Stimulated activated CD8-positive, alpha-beta memory T cell treated with anti-CD3 and anti-CD28 coated beads, Interleukin-4, amount 100 ng/mL, for 1 hour (primary cell): ENCODE measurements around the gene ARHGEF25.

Source experiments
- DNase-seq, 2 donors: peaks; one replicate each; pipeline ENCODE4 v3.0.0-alpha.2; 2020; ENCODE audit warnings: low read depth in 2 of 2, low spot score in 1 of 2

Gene ARHGEF25

GRCh38 chr12:57620936-57621496 lies 9.8 kb downstream of the ARHGEF25 start:
- DNase-seq, result no peak

DNA sequence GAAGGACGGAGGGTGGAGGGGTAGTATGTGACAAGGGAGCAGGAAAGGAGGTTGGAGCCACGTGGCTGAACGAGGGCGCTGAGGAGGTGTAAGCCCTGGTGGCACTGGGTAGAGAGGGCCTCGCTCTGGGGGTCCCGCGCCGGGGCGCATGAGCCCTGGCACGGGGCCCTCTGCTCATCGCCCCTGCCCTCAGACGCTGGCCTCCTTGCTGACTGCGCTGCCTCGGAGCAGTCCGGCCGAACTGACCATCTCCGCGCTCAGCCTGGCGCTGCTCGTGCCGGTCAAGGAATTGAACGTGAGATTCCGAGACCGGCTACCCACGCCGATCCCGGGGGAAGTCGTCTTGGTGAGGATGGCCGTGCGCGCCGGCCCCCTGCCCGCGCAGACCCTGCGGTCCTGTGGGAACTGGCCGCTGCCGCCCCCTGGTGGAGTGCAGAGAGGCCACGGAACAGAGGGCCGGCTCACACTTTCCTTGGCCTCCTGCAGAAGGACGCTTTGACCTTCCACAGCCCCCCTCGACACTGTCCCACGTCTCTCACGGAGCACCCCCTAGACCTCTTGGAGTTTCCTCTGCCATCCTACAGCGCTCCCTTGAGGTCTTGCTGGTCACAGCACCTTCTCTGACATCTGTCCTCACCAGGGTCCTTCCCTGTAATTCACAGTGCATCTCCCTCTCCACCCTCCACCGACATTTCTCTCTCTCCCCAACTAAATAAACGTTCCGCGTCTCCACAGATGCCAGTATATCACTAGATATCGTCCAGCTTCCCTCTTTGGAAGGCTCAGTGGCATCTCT lies 10.5 kb downstream of the ARHGEF25 start:
- DNase-seq, result no peak

DNA sequence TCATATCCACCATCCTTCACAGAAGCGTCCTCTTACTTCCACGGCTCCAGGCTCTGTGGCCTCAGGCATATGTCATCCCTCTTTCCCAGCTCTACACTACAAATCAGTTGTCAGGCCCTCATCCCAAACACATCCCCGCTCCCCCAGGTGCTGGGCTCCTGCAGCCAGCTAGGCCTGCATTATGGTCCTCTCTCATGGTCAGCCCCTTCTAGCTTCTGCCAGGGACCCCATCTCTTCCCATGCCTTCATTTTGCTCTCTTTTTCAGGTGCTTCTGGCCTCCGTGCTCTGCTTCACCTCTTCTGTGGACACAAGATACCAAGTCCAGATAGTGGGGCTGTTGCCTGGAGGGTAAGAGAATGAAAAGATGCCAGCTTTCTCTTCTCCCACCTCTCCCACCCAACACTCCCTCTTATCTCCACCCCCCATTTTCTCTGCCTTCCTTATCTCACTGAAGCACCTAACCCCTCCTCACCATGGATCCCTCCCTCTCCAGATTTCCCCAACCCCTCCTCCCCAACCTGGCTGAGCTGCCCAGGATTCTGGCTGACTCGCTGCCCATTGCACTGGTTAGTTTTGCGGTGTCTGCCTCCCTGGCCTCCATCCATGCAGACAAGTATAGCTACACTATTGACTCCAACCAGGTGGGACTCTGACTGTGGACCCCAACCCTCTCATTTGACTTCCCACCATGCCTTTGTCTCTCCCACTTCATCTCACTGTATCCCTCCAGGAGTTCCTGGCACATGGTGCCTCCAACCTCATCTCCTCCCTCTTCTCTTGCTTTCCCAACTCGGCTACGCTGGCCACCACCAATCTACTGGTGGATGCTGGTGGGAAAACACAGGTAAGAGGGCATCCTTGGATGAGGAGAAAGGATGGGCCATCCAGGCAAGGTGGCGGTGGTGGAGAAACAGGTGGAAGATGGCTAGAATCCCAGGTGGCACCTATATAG lies 11.3 kb downstream of the ARHGEF25 start:
- DNase-seq, result no peak

DNA sequence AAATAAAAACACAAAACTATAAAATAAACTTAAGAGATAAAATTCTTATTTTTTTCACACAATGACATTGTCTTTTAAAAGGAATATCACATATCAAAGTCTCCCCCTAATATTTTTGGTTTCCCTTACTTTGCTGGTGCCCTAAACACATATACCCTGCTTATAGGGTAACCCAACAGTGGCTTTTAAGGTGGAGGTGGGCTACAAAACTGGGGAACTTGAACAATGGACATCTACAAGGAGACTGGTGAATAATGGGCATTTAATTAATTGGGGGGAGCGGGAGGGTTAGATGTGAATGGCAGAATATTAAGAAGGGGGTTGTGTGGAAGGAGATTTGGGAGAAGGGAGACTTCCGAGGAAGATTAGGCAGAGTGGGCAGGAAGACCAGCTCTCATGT lies 12.2 kb downstream of the ARHGEF25 start:
- DNase-seq, result no peak

GRCh38 chr12:57623811-57624390 lies 12.7 kb downstream of the ARHGEF25 start:
- no peak for DNase-seq

DNA sequence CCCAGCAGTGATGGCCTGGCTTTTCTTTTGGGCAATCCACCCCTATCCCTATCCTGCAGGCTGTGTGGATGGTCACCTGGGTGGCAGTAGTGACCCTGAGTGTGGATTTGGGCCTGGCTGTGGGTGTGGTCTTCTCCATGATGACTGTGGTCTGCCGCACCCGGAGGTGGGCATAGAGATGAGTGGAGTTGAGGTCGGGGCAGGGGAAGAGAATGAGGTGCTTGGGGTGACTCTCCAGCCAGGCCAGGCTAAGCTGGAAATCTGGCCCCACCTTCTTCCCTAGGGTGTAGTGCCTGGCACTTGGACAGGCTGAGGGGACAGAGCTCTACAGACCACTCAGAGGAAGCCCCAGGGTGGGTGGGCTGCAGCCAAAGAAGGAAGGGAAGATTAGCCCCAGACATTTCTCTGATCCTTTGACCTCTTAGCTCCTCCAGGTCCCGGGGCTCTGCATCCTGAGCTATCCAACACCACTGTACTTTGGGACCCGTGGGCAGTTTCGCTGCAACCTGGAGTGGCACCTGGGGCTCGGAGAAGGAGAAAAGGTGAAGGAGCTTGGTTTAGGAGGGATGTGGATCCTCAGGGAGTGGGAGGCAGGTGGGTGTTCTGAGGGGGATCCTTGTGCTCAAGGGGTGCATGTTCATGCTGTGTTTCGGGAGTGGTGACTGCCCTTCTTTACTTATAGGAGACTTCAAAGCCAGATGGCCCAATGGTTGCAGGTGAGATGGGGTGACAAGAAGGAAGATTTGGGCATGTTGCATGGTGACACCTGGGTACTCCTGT lies 13.4 kb downstream of the ARHGEF25 start:
- no peak for DNase-seq

GRCh38 chr12:57625261-57626032 lies 14.2 kb downstream of the ARHGEF25 start:
- DNase-seq, result no peak

DNA sequence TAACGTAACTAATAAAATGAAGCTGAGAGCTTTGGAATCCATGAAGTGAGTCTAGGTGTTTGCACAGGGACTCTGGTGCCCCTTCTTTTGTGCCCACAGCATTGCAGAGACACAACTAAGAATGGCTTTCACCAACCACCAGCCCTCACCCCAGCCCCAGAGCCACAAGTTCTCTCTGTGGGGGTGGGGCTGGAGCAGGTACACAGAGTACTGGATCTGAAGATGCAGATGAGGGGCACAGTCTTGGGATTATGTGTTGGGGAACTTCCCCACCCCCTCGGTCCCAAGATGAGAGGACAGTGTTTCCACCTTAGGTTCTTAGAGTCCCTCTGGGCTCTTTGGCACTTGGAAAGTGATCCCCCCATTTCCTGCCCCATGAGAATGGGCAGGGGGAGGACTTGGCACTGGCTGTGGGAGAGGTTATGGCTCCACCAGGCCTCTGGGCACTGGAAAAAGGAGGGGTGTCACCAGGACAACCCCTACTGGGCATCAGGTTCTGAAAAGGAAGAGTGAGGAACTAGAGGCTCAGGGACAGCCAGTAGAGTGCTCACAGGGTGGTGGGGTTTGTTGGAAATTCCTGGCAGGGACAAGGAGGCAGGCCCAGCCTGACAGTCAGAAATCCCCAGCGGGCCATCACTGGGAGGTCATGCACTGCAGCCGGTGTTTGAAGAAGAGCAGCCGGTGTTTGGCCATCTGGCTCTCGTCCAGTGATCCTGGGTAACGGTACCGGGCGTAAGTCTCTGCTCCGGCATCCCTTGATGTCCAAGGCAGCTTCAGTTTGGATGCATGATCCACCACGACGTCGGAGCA lies 15.1 kb downstream of the ARHGEF25 start:
- DNase-seq, result no peak

GRCh38 chr12:57626921-57627445 lies 15.7 kb downstream of the ARHGEF25 start:
- DNase-seq, result no peak

DNA sequence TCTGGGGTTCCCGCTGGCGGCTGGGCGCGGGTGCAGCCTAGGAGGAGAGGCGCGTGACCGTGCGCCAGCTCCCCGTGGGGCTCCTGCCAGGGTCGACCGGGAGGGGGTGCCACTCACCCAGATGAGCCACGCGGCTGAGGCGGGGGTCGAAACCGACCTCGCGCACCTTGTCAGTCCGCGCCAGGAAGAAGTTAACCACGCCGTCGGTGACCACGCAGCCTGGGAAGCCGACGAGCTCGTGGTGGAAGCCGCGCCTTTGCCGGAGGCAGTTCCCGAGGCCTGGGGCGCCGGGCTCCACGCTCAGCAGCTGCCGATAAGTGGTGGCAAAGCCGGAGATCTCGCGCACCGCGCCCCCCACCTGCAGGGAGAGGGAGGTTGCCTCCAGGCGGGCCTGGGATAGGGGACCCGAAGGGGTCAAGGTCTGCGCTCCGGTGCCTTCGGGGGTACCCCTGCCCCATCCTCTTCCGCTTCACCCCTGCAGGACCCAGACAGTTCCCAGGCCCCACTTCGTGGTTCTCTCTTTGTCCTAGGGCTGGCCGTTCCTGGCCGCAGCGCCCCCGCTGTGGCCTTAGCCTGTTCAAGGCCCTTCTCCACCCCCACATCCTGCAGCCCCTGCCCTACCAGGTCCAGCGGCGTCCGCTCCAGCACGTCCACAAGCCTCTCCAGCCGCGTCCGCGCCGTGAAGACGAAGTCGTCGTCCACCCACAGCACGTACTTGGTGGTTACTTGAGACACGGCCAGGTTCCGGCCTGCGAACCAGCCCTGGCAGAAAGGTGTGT lies 16.5 kb downstream of the ARHGEF25 start:
- no peak for DNase-seq

DNA sequence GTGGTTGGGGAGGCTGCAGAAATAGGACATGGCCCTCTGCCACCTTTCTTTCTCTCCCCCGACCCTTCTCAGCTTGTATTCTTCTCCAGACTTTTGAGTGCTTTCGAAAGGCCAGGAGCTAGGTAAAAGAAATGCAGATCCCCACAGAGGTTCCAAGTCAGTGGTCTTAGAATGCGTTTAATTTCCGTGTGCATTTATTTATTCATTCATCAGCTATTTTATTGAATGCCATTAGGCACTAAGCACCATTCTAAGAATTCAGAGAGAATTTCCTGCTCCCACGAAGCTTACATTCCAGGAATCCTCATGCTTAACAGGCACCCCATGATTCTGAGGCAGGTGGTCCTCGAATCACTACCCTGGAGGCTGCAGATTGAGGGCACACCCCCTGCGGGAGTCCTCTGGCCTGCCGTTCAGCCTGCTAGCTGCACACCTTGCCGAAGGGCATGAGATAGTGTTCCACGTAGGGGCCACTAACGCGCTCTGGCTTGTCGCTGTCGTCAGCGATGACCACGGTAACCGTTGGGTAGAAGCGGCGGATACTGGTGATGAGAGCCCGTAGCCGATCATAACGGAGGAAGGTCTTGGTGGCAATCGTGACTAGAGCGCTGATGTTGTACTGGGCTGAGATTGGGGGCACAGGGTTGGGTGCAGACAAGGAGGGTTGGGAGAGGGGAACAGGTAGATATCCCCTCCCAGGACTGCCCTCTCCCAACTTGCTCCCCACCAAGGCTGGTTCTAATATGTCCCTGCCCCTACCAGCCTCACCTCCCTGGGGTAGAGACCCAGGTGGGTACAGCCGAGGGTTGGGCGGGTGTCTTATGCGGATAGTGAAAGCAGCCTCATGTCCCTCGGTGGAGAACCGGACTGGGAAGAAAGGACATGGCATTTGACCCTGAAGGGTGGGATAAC lies 17.3 kb downstream of the ARHGEF25 start:
- DNase-seq, result no peak

- no peak for DNase-seq
Observed at GRCh38 chr12:57629897-57630471, 18.7 kb downstream of the ARHGEF25 start.

DNA sequence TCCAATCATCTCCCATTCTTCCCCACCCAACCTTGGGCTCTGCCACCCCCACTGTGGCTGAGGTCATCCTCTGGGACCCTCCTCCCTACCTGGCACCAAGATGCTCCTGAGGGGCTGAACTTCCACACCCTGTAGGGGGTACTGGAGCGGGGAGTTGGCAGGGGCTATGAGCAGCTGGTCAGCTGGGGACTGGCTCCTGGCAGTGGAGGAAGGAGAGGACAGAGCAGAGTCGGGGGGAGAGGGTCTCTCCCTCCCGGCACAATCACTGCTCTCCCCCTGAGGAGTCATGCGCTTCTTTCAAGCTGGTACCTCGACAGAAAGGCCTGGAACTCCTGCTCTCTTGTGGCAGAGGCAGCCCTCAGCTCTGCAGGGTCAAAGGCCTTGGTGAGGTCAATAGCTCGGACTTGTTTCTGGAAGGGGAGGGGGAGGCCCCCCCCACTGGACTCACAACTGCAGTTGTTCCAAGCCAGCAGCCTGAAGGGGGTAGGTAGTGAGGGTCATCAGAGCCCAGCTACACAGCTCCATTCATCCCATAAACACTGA lies 19.7 kb downstream of the ARHGEF25 start:
- DNase-seq, result no peak

GRCh38 chr12:57631566-57632072 lies 20.4 kb downstream of the ARHGEF25 start:
- DNase-seq, result no peak

DNA sequence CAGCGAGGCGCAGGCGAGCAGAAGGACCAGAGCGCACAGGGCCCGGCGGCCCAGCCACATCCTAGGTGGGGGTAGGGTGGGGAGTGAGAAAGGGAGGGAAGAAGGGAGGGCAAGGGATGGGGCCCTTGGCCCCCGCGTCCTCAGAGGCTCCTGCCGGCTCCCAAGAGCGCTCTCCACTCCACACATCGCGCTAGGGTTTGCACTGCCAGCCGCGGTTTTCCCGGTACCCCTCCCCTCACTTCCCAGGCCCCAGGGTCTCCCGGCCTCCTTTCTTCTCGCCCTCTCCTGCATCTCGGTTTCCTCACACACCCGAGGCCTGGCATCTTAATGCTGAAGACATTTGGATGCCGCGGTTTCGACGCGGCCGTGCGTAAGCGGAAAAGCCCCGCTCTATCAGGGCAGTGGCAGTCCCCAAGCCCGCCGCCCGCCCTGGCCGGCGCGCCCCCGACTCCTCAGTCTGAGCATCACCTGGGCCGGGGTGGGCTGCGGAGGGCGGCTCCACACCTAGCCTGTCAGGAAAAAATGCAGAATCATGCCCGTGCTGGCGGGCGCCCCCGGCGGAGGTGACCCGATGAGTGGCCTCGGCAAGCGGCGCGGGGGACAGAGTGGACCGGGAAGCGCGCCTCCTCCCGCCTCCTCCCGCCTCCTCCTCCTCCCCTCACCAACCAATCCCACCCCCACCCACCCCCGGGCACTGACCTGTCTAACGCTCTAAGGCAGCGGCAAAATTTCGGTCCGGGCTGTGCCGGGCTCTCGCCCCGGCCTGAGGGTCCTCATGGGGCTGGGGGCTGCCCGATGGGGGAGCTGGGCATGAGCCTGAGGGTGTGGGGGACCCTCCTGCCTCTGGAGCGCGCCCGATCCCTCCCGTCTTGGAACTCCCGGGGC lies 21.1 kb downstream of the ARHGEF25 start:
- no peak for DNase-seq
